DND-41 (cell line): ENCODE results near the gene CDK5R1.

ENCODE experiments used
- ATAC-seq: fragments of 200-7000 bp; cut with Tn5 transposase; 3 replicates; pipeline ENCODE4 v1.9.1; 2021; ENCODE audit warnings: low read depth; ENCODE audit not compliant: insufficient read depth
- DNase-seq: peaks from one replicate; pipeline ENCODE4 v3.0.0-alpha.2; 2020
- H2AFZ ChIP-seq: 2 replicates; pipeline ENCODE4 v1.6.0; 2012; ENCODE audit warnings: low read depth, low read length
- H3K27ac ChIP-seq: 2 replicates; pipeline ENCODE4 v1.5.1; 2012; ENCODE audit warnings: low read length, inconsistent platforms
- H3K27me3 ChIP-seq: fragments of 200-600 bp; sonication (generic); 2 replicates; pipeline ENCODE4 v1.6.0; 2012; ENCODE audit warnings: low read length, mild to moderate bottlenecking, inconsistent platforms; ENCODE audit not compliant: insufficient read depth, poor library complexity
- H3K36me3 ChIP-seq: 2 replicates; pipeline ENCODE4 v1.5.1; 2012; ENCODE audit warnings: low read length, inconsistent platforms; ENCODE audit not compliant: insufficient read depth
- H3K4me1 ChIP-seq: 2 replicates; pipeline ENCODE4 v1.5.1; 2012; ENCODE audit warnings: mild to moderate bottlenecking, low read length; ENCODE audit not compliant: insufficient read depth
- H3K4me2 ChIP-seq: 2 replicates; pipeline ENCODE4 v1.6.0; 2012; ENCODE audit warnings: mild to moderate bottlenecking, moderate library complexity, low read length, inconsistent platforms; ENCODE audit not compliant: insufficient read depth
- H3K4me3 ChIP-seq, 2 experiments: fragments of 200-600 bp in 1 of 2; shearing (Covaris generic) in 1 of 2; 2 replicates each; pipeline ENCODE4 v1.5.1; 2012 to 2016; ENCODE audit warnings: inconsistent platforms in 2 of 2, low read length in 2 of 2, mild to moderate bottlenecking in 2 of 2, low read depth in 1 of 2, moderate library complexity in 1 of 2
- H3K79me2 ChIP-seq: 2 replicates; pipeline ENCODE4 v1.6.0; 2012; ENCODE audit warnings: low read length, inconsistent platforms; ENCODE audit not compliant: insufficient read depth
- H3K9ac ChIP-seq: 2 replicates; pipeline ENCODE4 v1.6.0; 2012; ENCODE audit warnings: low read depth, mild to moderate bottlenecking, inconsistent platforms, low read length, moderate library complexity
- H3K9me3 ChIP-seq: 2 replicates; pipeline ENCODE4 v1.5.1; 2012; ENCODE audit warnings: low read length, moderate library complexity, mild to moderate bottlenecking, inconsistent platforms; ENCODE audit not compliant: insufficient read depth, severe bottlenecking
- H4K20me1 ChIP-seq: 2 replicates; pipeline ENCODE4 v1.6.0; 2012; ENCODE audit warnings: low read length; ENCODE audit not compliant: insufficient read depth
- EZH2 ChIP-seq: IDR thresholded peaks from 3 replicates; pipeline ENCODE4 v1.6.1; 2012; ENCODE audit warnings: borderline replicate concordance, low read depth, mild to moderate bottlenecking, moderate library complexity, low read length, inconsistent platforms; ENCODE audit not compliant: severe bottlenecking
- TF ChIP-seq, protein P1 (sequence below): IDR thresholded peaks from 2 replicates; pipeline ENCODE4 v1.5.1; 2012; ENCODE audit warnings: borderline replicate concordance, low read length, moderate library complexity, mild to moderate bottlenecking; ENCODE audit not compliant: poor library complexity, severe bottlenecking; ENCODE audit errors: extremely low read depth

Gene CDK5R1

DNA sequence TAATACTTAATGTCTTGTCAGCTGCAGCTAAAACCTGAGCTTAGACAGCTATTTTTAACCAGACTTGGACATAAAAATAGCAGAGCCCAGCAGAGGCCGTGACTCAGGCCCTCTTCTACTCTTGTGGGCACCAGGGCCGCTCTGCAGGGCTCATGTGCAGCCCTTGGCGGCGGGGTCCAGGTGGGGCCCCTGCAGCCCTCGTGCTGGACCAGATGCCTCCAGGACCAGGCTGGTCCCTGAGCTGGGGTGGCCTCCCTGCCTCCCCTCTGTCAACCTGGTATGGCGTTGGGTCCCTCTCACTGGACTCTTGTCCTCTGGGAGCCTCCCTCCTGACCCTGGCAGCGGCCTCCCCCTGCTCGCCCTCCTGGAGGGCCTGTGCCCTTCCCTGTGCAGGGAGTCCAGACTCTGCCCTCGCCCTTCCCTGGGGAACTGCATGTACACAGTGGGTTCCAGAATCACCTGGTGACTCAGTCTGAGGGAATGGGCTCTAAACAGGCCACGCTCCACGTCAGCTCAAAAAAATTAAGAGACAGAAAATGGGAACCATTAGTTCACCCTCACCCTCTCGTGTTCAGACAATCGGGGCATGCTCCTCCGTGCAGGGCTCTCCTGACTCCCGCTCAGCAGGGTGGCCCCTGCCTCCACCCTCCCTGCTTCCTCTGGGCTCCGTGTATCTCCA lies 9.7 kb downstream of the CDK5R1 start:
- no peak for DNase-seq
- H3K4me2 ChIP-seq: no peak overlapping the region

DNA sequence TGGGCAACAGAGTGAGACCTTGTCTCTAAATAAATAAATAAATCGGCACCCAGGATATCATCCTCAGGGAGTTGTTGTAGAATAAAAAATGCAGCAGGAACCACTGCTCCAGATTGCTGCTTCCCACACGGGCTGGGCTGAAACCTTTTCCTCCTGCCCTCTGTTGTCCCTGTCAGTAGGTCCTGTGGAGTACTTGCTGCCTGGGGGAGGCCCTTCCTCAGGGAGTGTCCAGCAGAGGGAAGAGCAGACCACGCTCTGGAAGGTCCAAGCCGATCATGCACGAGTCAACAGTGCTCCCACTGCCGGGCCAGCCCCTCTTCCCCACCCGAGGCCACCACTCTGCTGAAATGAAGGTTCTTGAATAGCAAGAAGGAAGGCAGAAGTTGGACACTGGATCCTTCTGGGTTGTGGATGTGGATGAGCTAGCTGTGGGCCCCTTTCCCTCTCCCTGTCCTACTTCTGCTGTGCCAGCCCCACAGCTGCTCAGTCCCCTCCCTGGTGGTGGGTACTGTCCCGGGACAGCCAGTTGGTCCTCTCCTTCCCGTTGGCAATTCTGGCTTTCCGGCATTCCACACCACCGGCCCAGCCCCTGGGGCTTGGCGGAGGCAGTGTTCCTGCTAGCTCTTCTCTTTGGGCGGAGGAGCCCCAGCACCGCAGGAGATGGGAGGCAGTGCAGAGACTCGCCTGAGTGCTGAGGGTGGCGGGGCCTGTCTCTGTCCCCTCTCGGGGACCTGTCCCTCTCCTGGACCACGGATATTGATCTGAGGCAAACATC lies 10.8 kb downstream of the CDK5R1 start:
- Histone ChIP-seq H3K79me2 (no peaks in the 10 kb centered on the region), H2AFZ (no peak overlapping the region), H3K4me1 (peaks cover 1% of the 10 kb centered on the region), H3K4me2 (no peak overlapping the region), H3K9ac (no peak overlapping the region), H3K27me3 (no peaks in the 10 kb centered on the region), H3K9me3 (no peaks in the 10 kb centered on the region), H3K36me3 (no peaks in the 10 kb centered on the region), H4K20me1 (no peaks in the 10 kb centered on the region), H3K27ac (no peak overlapping the region), H3K4me3 (no peak overlapping the region)
- no peak for ATAC-seq
- TF ChIP-seq EZH2: no peak
- DNase-seq: no peak

More for the DNA sequence above, 9.7 kb downstream of the CDK5R1 start:
- H3K36me3 ChIP-seq: no peaks in the 10 kb centered on the region
- no peak for ATAC-seq
- H4K20me1 ChIP-seq: no peaks in the 10 kb centered on the region
- no peak overlapping the region for H3K9ac ChIP-seq
- no peaks in the 10 kb centered on the region for H3K79me2 ChIP-seq
- no peak for TF ChIP-seq EZH2
- TF ChIP-seq, protein P1, sequence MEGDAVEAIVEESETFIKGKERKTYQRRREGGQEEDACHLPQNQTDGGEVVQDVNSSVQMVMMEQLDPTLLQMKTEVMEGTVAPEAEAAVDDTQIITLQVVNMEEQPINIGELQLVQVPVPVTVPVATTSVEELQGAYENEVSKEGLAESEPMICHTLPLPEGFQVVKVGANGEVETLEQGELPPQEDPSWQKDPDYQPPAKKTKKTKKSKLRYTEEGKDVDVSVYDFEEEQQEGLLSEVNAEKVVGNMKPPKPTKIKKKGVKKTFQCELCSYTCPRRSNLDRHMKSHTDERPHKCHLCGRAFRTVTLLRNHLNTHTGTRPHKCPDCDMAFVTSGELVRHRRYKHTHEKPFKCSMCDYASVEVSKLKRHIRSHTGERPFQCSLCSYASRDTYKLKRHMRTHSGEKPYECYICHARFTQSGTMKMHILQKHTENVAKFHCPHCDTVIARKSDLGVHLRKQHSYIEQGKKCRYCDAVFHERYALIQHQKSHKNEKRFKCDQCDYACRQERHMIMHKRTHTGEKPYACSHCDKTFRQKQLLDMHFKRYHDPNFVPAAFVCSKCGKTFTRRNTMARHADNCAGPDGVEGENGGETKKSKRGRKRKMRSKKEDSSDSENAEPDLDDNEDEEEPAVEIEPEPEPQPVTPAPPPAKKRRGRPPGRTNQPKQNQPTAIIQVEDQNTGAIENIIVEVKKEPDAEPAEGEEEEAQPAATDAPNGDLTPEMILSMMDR: no peak
- H3K4me1 ChIP-seq: no peaks in the 10 kb centered on the region
- H3K9me3 ChIP-seq: no peaks in the 10 kb centered on the region
- no peak overlapping the region for H3K4me3 ChIP-seq
- no peak overlapping the region for H3K27ac ChIP-seq
- H3K27me3 ChIP-seq: no peaks in the 10 kb centered on the region
- no peak overlapping the region for H2AFZ ChIP-seq

DNA sequence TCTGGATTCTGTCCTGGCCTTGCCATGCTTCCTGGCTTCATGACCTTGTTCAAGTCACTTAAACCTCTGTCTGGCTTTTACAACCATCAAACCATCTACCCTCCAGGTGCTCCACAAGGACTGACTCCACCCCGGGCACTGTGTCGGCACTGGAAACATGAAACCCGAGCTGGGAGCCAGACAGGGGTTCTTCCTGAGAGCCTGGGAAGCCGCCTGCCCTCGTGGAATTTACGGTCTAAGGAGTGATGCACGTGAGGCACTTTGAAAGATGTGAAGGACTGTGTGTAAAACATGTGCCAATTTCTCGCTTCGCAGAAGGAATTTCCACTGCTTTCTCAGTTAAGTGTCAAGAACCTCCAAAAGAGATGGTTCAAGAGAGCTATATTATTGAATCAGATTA lies 11.6 kb downstream of the CDK5R1 start:
- no peak for ATAC-seq
- H2AFZ ChIP-seq: no peak overlapping the region
- H3K4me1 ChIP-seq: peaks cover 9% of the 10 kb centered on the region
- H3K27ac ChIP-seq: no peak overlapping the region
- TF ChIP-seq, protein P1: no peak
- TF ChIP-seq EZH2: no peak
- H3K27me3 ChIP-seq: no peaks in the 10 kb centered on the region
- H4K20me1 ChIP-seq: no peaks in the 10 kb centered on the region
- no peaks in the 10 kb centered on the region for H3K79me2 ChIP-seq
- no peak overlapping the region for H3K4me2 ChIP-seq
- no peaks in the 10 kb centered on the region for H3K9me3 ChIP-seq
- no peaks in the 10 kb centered on the region for H3K36me3 ChIP-seq
- H3K9ac ChIP-seq: no peak overlapping the region
- no peak overlapping the region for H3K4me3 ChIP-seq
- DNase-seq: no peak

- Histone ChIP-seq H3K36me3 (no peaks in the 10 kb centered on the region), H3K27me3 (no peaks in the 10 kb centered on the region), H3K27ac (no peak overlapping the region), H3K9ac (no peak overlapping the region), H3K79me2 (no peaks in the 10 kb centered on the region), H3K9me3 (no peaks in the 10 kb centered on the region), H4K20me1 (no peaks in the 10 kb centered on the region), H2AFZ (no peak overlapping the region), H3K4me1 (peaks cover 28% of the 10 kb centered on the region), H3K4me2 (no peak overlapping the region), H3K4me3 (no peak overlapping the region)
- TF ChIP-seq, protein P1: no peak
- no peak for TF ChIP-seq EZH2
- ATAC-seq: no peak
- no peak for DNase-seq
Measured at GRCh38 chr17:32502013-32502412, 15.2 kb downstream of the CDK5R1 start.
